ENCODE measurements around the gene MRPL21.
"Not testable (repeated sequence)": the region's sequence is repeated elsewhere in the genome, so short reads cannot be mapped to it uniquely, and the experiment has no call there.

The MRPL21 gene

GRCh38 chr11:68867066-68867465, 36.6 kb downstream of the MRPL21 start:
- H3K4me3 ChIP-seq (ENCODE audit: low read length), result no peak overlapping the region
- TF ChIP-seq, protein P1, sequence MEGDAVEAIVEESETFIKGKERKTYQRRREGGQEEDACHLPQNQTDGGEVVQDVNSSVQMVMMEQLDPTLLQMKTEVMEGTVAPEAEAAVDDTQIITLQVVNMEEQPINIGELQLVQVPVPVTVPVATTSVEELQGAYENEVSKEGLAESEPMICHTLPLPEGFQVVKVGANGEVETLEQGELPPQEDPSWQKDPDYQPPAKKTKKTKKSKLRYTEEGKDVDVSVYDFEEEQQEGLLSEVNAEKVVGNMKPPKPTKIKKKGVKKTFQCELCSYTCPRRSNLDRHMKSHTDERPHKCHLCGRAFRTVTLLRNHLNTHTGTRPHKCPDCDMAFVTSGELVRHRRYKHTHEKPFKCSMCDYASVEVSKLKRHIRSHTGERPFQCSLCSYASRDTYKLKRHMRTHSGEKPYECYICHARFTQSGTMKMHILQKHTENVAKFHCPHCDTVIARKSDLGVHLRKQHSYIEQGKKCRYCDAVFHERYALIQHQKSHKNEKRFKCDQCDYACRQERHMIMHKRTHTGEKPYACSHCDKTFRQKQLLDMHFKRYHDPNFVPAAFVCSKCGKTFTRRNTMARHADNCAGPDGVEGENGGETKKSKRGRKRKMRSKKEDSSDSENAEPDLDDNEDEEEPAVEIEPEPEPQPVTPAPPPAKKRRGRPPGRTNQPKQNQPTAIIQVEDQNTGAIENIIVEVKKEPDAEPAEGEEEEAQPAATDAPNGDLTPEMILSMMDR (conservative IDR thresholded peaks at IDR 0.05; ENCODE audit: low read depth, low read length), result no peak
- DNase-seq (ENCODE audit: low read depth), result no peak

DNA sequence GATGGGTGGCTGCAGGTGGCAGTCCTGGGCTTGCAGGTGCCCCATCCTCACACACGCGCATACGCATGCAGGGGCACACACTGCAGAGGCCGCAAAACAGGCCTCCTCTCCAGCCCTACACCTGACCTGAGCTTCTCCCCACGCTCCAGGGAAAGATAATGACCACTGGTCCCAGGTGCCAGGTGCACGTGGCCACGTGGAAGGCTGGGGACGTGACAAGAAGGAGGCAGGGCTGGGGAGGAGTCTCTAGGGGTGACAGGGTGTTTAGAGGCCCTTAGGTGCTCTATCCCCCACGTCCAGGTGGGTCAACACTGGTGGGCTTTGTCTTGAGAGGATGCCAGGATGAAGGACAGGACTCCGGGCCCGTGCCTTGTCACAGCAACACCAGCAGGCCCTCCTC, 38.4 kb downstream of the MRPL21 start:
- no peak overlapping the region for H3K4me3 ChIP-seq (ENCODE audit: low read length)
- no peak for DNase-seq (ENCODE audit: low read depth)
- TF ChIP-seq, protein P1 (conservative IDR thresholded peaks at IDR 0.05; ENCODE audit: low read depth, low read length), result no peak

DNA sequence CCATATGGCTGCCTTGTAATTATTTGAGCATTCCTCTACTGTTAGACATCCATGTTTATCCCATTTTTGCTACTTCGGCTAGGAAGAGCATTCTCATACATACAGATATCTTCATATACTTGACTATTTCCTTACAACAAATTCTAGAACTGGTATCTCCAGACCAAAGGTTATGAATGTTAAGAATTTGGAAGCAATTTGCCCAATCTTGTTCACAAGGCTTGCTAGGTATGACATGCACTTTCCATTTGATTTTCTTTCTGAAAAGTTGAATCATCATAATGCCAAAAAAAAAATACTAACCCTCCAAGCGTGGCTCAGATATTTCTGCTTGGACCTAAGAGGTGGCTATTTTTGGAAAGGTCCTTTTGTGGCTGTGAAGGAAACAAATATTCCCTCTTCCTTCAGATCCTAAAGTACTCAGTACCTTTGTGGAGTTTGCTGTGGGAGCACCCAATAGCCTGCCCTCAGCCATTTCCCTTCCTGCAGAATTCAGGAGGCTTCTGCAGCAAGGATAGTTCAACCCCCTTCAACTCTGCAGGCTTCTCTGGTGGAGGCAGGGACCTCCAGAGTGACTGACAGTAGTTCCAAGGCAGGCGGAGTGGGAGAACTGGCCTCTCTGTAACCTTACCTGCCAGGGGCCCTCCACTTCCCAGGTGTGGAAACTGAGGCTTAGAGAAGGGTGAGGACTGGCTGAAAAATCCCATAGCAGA, 39.9 kb downstream of the MRPL21 start:
- DNase-seq (ENCODE audit: low read depth), result no peak
- TF ChIP-seq, protein P1 (conservative IDR thresholded peaks at IDR 0.05; ENCODE audit: low read depth, low read length), result no peak
- H3K4me3 ChIP-seq (ENCODE audit: low read length), result no peak overlapping the region

GRCh38 chr11:68862421-68862820, 41.2 kb downstream of the MRPL21 start:
- H3K4me3 ChIP-seq (ENCODE audit: low read length), result no peak overlapping the region
- TF ChIP-seq, protein P1 (conservative IDR thresholded peaks at IDR 0.05; ENCODE audit: low read depth, low read length), result no peak
- DNase-seq (ENCODE audit: low read depth), result no peak

- no peak for DNase-seq (ENCODE audit: low read depth)
- no peak overlapping the region for H3K4me3 ChIP-seq (ENCODE audit: low read length)
- TF ChIP-seq, protein P1 (conservative IDR thresholded peaks at IDR 0.05; ENCODE audit: low read depth, low read length), result no peak
These were observed 44.5 kb downstream of the MRPL21 start for GRCh38 chr11:68859123-68859522.

DNA sequence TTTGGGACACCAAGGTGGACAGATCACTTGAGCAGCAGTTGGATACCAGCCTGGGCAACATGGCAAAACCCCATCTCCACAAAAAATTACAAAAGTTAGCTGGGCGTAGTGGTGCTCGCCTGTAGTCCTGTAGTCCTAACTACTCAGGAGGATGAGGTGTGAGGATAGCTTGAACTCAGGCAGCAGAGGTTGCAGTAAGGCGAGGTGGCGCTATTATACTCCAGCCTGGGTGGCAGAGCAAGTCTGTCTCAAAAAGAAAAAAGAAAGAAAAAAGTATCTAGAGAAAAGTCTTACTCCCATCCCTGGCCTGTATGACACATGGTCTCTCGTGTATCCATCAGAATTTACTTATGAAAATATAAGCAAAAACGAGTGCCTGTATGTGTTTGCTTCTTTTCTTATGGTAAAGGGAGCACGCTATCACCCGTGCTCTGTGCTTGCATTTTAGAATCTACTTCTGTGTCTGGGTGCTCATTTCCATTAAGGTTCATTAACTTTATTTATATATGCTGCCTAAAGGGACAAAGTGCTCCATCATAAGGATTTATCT, 46.5 kb downstream of the MRPL21 start:
- no peak for DNase-seq (ENCODE audit: low read depth)
- TF ChIP-seq, protein P1 (conservative IDR thresholded peaks at IDR 0.05; ENCODE audit: low read depth, low read length), result no peak
- H3K4me3 ChIP-seq (ENCODE audit: low read length), result no peak overlapping the region

DNA sequence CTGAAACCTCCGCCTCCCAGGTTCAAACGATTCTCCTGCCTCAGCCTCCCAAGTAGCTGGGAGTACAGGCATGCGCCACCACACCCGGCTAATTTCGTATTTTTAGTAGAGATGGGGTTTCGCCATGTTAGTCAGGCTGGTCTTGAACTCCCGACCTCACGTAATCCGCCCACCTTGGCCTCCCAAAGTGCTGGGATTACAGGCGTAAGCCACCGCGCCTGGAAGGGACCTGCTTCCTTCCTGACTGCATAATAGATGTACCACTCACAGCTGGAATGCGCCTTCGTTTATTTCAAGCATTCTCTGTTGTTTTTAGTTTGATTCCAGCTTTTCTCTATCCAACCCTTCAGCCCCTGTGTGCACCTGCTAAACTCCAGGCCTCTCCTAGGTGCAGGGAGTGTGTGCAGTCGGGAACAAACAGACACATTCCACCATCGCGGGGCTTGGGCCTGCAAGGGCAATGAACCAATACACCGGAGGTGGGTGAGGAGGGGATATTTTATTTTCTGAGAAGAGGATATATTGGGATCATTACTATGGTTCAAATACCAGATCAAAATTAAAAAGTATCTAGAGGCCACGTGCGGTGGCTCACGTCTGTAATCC, 47.1 kb downstream of the MRPL21 start:
- not testable (repeated sequence) for H3K4me3 ChIP-seq (ENCODE audit: low read length); DNase-seq (ENCODE audit: low read depth)
